Activated naive CD4-positive, alpha-beta T cell treated with anti-CD3 and anti-CD28 coated beads for 36 hours (primary cell): ENCODE data around the gene FAHD1. TPM values are rescaled to one million over a fixed set of nuclear protein-coding genes. Genes with fewer than 3 reads are reported as not detected.

ENCODE experiments used
- CTCF ChIA-PET: fragments of 350-600 bp; sonication (Branson Sonifier 250); formaldehyde crosslinking; loops from one replicate; lab custom pipeline; 2021; ENCODE audit warnings: antibody characterized with exemption; lab: Charles Lee
- DNase-seq: peaks from one replicate; pipeline ENCODE4 v3.0.0-alpha.2; 2020
- H3K27ac Mint-ChIP-seq: one replicate; pipeline ENCODE4 v1.8.0; 2021; ENCODE audit warnings: mild to moderate bottlenecking, mixed read lengths
- H3K27me3 Mint-ChIP-seq: one replicate; pipeline ENCODE4 v1.8.0; 2021; ENCODE audit warnings: low read depth, mixed read lengths
- H3K36me3 Mint-ChIP-seq: one replicate; pipeline ENCODE4 v1.8.0; 2021; ENCODE audit warnings: low read depth, mixed read lengths
- H3K4me1 Mint-ChIP-seq: one replicate; pipeline ENCODE4 v1.8.0; 2021; ENCODE audit warnings: low read depth, mixed read lengths
- H3K4me3 Mint-ChIP-seq: one replicate; pipeline ENCODE4 v1.8.0; 2021; ENCODE audit warnings: mild to moderate bottlenecking, moderate library complexity, mixed read lengths
- H3K9me3 Mint-ChIP-seq: one replicate; pipeline ENCODE4 v1.8.0; 2021; ENCODE audit warnings: mixed read lengths
- intact Hi-C: fragments of 100-400 bp; cut with micrococcal nuclease; formaldehyde crosslinking; loops from one replicate; pipeline ENCODE4 v1.15.1; 2023
- total RNA-seq, 2 experiments: library from RNA; stranded (reverse); gene quantifications; one replicate each; pipeline ENCODE4 v1.2.3, GENCODE V29; 2021

The FAHD1 gene
- total RNA-seq, 2 experiments from 2014 or later: 6.0 to 7.3 TPM

- H3K36me3 Mint-ChIP-seq: no peaks in the 10 kb centered on the region
- H3K4me3 Mint-ChIP-seq: peak overlapping the region; percentile 54
- H3K9me3 Mint-ChIP-seq: no peaks in the 10 kb centered on the region
- CTCF ChIA-PET: interaction anchor here (1.4 kb wide), 1 partner anchor 80 kb away, joined by 3 read pairs; the partner anchor contains the start of gene MAPK8IP3
- no peak overlapping the region for H3K27ac Mint-ChIP-seq
- H3K27me3 Mint-ChIP-seq: no peaks in the 10 kb centered on the region
- DNase-seq: no peak
- intact Hi-C loops: no loop called here
- H3K4me1 Mint-ChIP-seq: peaks cover 28% of the 10 kb centered on the region
Observed at GRCh38 chr16:1784977-1785845, 41.8 kb upstream of the FAHD1 start.

GRCh38 chr16:1785846-1786170, 41.2 kb upstream of the FAHD1 start:
- intact Hi-C loops: no loop called here
- Mint-ChIP-seq H3K27me3 (no peaks in the 10 kb centered on the region), H3K9me3 (no peaks in the 10 kb centered on the region), H3K27ac (no peak overlapping the region), H3K4me1 (peaks cover 26% of the 10 kb centered on the region), H3K36me3 (no peaks in the 10 kb centered on the region), H3K4me3 (no peak overlapping the region)
- CTCF ChIA-PET: no interaction called here
- no peak for DNase-seq

GRCh38 chr16:1786242-1787055, 40.6 kb upstream of the FAHD1 start:
- Mint-ChIP-seq H3K36me3 (no peaks in the 10 kb centered on the region), H3K4me1 (peaks cover 22% of the 10 kb centered on the region), H3K9me3 (no peaks in the 10 kb centered on the region), H3K27ac (no peak overlapping the region), H3K27me3 (no peaks in the 10 kb centered on the region), H3K4me3 (no peak overlapping the region)
- intact Hi-C loops: no loop called here
- DNase-seq: no peak
- CTCF ChIA-PET: no interaction called here

GRCh38 chr16:1787056-1787321, 40.0 kb upstream of the FAHD1 start:
- Mint-ChIP-seq H3K9me3 (no peaks in the 10 kb centered on the region), H3K4me3 (no peak overlapping the region), H3K4me1 (peaks cover 17% of the 10 kb centered on the region), H3K27ac (no peak overlapping the region), H3K27me3 (no peaks in the 10 kb centered on the region), H3K36me3 (no peaks in the 10 kb centered on the region)
- no peak for DNase-seq
- intact Hi-C loops: no loop called here
- CTCF ChIA-PET: no interaction called here

GRCh38 chr16:1787322-1788094, 39.5 kb upstream of the FAHD1 start:
- H3K27ac Mint-ChIP-seq: no peak overlapping the region
- DNase-seq: no peak
- CTCF ChIA-PET: no interaction called here
- no peaks in the 10 kb centered on the region for H3K27me3 Mint-ChIP-seq
- no peaks in the 10 kb centered on the region for H3K9me3 Mint-ChIP-seq
- H3K4me3 Mint-ChIP-seq: no peak overlapping the region
- intact Hi-C loops: no loop called here
- H3K4me1 Mint-ChIP-seq: peaks cover 17% of the 10 kb centered on the region
- H3K36me3 Mint-ChIP-seq: no peaks in the 10 kb centered on the region

- CTCF ChIA-PET: no interaction called here
- intact Hi-C loops: no loop called here
- no peak overlapping the region for H3K4me3 Mint-ChIP-seq
- peaks cover 17% of the 10 kb centered on the region for H3K4me1 Mint-ChIP-seq
- no peak for DNase-seq
- H3K27me3 Mint-ChIP-seq: no peaks in the 10 kb centered on the region
- H3K27ac Mint-ChIP-seq: no peak overlapping the region
- H3K9me3 Mint-ChIP-seq: no peaks in the 10 kb centered on the region
- no peaks in the 10 kb centered on the region for H3K36me3 Mint-ChIP-seq
Observed at GRCh38 chr16:1788095-1788707, 38.8 kb upstream of the FAHD1 start.

- no peak overlapping the region for H3K4me3 Mint-ChIP-seq
- no peaks in the 10 kb centered on the region for H3K36me3 Mint-ChIP-seq
- no peaks in the 10 kb centered on the region for H3K9me3 Mint-ChIP-seq
- intact Hi-C loops: no loop called here
- DNase-seq: no peak
- no peaks in the 10 kb centered on the region for H3K27me3 Mint-ChIP-seq
- no peak overlapping the region for H3K27ac Mint-ChIP-seq
- H3K4me1 Mint-ChIP-seq: peaks cover 12% of the 10 kb centered on the region
- CTCF ChIA-PET: no interaction called here
Observed at GRCh38 chr16:1788708-1789100, 38.3 kb upstream of the FAHD1 start.

- no peaks in the 10 kb centered on the region for H3K9me3 Mint-ChIP-seq
- DNase-seq: no peak
- no peak overlapping the region for H3K4me3 Mint-ChIP-seq
- peaks cover 9% of the 10 kb centered on the region for H3K4me1 Mint-ChIP-seq
- H3K27ac Mint-ChIP-seq: no peak overlapping the region
- H3K36me3 Mint-ChIP-seq: no peaks in the 10 kb centered on the region
- CTCF ChIA-PET: no interaction called here
- intact Hi-C loops: no loop called here
- H3K27me3 Mint-ChIP-seq: no peaks in the 10 kb centered on the region
Observed at GRCh38 chr16:1789643-1790045, 37.4 kb upstream of the FAHD1 start.

- Mint-ChIP-seq H3K27ac (no peak overlapping the region), H3K36me3 (no peaks in the 10 kb centered on the region), H3K9me3 (no peaks in the 10 kb centered on the region), H3K4me3 (no peak overlapping the region), H3K4me1 (peaks cover 5% of the 10 kb centered on the region), H3K27me3 (no peaks in the 10 kb centered on the region)
- intact Hi-C loops: no loop called here
- no peak for DNase-seq
- CTCF ChIA-PET: no interaction called here
Observed at GRCh38 chr16:1790261-1790610, 36.8 kb upstream of the FAHD1 start.

GRCh38 chr16:1790611-1791255, 36.3 kb upstream of the FAHD1 start:
- H3K27me3 Mint-ChIP-seq: no peaks in the 10 kb centered on the region
- intact Hi-C loops: no loop called here
- DNase-seq: no peak
- no peaks in the 10 kb centered on the region for H3K36me3 Mint-ChIP-seq
- H3K4me1 Mint-ChIP-seq: peaks cover under 1% of the 10 kb centered on the region
- no peak overlapping the region for H3K4me3 Mint-ChIP-seq
- H3K9me3 Mint-ChIP-seq: no peaks in the 10 kb centered on the region
- CTCF ChIA-PET: no interaction called here
- H3K27ac Mint-ChIP-seq: no peak overlapping the region

- Mint-ChIP-seq H3K4me1 (no peaks in the 10 kb centered on the region), H3K36me3 (no peaks in the 10 kb centered on the region), H3K4me3 (no peak overlapping the region), H3K27ac (no peak overlapping the region), H3K9me3 (no peaks in the 10 kb centered on the region), H3K27me3 (no peaks in the 10 kb centered on the region)
- intact Hi-C loops: no loop called here
- no peak for DNase-seq
- CTCF ChIA-PET: no interaction called here
Observed at GRCh38 chr16:1791256-1791942, 35.6 kb upstream of the FAHD1 start.
